GM21576 (cell line): ENCODE data around the gene LRRC73.
"Not testable (repeated sequence)": the region's sequence is repeated elsewhere in the genome, so short reads cannot be mapped to it uniquely, and the experiment has no call there.

Source experiments
- ATAC-seq: cut with Tn5 transposase; IDR thresholded peaks from one replicate; pipeline ENCODE4 v1.9.1; 2021; ENCODE audit warnings: mild to moderate bottlenecking, moderate library complexity; ENCODE audit not compliant: unreplicated experiment

The LRRC73 gene

DNA sequence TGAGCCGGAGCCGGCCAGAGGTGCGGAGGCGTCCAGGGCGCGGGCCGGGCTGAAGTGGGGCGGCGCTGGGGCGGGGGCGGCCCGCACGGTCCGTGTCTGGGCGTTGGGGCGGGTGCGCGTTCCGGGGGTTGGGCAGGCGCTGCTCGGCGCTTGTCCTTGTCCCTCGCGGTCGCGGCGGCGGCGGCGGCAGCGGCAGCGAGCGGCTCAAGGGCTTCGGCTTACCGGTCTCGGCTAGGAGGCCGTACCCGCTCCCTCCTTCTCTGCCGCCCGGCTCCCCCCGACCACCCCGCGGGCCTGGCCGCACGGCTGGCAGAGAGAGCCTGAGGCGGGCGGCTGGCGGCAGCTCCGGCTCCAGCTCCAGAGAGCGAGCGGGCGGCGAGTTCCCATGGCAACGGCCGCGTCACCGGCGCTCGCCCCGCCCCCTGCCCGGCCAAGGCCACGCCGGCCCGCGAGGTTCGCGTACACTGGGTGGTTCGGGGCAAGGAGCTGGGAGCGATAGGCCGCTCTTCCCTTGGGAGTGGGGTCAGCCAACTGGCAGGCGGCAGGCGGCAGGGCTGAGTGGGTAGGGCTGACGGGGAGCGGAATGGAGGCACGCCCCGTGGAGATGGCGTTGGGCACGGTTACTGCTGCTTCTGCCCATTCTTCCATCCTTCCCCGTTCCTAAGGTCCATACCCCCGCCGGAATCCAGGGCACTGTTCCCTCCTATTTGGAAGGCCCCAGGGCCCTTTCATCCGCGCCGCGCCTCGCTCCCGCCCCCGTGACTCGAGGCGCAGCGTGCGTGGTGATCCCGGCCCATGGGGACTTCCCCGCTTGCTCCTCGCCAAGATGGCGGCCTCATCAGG, at the start of gene LRRC73:
Gene LRRC73, minus strand, starts transcription at position 363 of the 843 bp plus-strand sequence. CDS start 561 bp downstream, outside the sequence.
- peak; percentile 51 for ATAC-seq

DNA sequence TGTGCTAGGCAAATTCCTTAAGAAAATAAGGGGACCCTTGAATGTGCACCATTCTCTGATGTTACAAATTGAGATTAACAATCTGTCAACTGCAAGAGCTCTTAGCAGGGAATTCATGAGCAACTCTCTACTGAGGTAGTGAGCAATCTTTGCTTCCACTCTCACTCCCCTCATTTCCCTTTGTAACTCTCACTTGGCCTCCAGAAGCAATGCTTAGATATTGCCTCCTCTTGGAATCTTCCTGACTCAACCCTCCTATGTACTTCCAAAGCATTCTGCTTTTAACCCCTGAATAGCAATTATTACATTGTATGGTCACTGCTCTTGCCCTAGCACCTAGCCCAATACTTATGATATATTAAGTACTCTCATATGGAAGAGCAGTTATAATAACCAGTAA, 49.2 kb upstream of the LRRC73 start:
- ATAC-seq: no peak

GRCh38 chr6:43557620-43558019, 47.5 kb upstream of the LRRC73 start:
- not testable (repeated sequence) for ATAC-seq

DNA sequence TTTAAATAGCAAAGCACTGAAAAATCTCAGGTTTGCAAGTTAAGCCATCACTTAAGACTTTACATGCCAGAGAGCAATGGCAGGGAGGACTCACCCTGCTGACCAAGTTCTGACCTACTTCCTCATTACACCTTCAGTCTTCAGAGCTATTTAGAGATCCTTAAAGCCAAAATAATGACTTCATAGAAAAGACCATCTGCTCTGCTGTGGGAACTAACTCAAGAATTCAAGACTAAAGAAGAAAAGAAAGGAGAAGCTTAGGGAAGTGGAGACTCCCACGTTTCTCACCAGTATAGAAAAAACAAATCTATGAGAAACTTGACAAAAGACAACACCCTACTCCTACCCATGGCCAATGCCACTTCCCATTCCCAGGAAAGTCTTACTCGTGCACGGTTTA, 37.1 kb upstream of the LRRC73 start:
- no peak for ATAC-seq

- no peak for ATAC-seq
Measured at GRCh38 chr6:43544461-43544860, 34.3 kb upstream of the LRRC73 start.

DNA sequence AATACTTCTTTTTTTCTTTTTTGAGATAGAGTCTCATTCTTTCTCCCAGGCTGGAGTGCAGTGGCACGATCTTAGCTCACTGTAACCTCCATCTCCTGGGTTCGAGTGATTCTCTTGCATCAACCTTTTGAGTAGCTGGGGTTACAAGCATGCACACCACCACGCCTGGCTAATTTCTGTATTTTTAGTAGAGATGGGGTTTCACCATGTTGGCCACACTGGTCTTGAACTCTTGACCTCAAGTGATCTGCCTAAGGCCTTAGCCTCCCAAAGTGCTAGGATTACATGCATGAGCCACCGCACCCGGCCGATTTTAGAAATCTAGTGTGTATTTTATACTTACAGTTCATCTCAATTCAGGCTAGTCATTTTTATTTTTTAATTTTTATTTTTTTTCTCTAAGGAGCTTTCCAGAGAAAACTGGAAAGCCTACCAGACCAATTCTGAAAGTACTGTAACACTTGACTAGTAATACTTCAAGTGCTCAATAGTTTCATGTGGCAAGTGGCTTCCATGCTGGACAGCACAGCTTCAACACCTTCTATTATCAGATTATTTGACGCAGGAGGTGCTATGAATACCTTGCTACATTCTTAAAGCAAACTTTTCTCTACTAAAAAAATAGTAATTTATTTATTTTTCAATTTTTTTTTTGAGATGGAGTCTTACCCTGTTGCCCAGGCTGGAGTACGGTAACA, 31.8 kb upstream of the LRRC73 start:
- ATAC-seq: no peak

- no peak for ATAC-seq
Measured at GRCh38 chr6:43540507-43540906, 30.4 kb upstream of the LRRC73 start.

DNA sequence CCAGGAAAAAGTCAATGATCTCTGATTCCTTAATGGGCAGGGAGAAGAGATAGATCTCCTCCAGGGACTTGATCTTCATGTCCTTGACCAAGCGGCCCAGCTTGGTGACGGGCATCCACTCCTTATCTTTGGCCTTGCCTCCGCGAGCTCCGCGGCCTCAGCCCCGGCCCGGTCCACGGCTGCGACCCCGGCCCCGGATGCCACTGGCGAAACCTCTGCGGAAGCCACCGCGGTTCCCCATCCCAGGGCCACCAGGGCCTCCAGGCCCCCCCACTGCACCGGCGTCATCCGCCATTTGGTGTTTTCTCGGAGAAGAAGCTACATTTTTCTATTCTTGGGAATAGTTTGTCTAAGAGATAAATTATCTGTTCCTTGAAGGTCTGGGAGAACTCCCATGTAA, 29.3 kb upstream of the LRRC73 start:
- not testable (repeated sequence) for ATAC-seq

GRCh38 chr6:43538986-43539385, 28.8 kb upstream of the LRRC73 start:
- not testable (repeated sequence) for ATAC-seq

DNA sequence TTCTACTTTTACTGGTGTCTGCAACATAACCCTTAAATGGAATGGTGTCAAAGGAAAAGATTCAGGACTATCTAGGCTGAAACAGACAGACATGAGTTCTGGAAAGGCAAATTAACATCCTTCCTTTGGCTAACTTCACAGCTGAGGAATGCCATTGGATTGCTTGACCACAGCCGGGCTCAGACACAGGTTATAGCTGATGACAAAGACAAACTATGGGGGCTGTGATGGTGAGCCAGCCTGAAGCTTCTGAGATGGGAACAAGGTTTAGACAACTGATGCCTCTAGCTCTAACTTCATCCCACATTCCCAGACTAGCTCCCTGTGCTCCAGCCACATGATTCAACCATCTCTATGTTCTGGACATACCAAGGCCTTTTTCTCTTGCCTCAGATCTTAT, 22.1 kb upstream of the LRRC73 start:
- no peak for ATAC-seq

- ATAC-seq: no peak
Measured at GRCh38 chr6:43524483-43524961, 14.4 kb upstream of the LRRC73 start.

DNA sequence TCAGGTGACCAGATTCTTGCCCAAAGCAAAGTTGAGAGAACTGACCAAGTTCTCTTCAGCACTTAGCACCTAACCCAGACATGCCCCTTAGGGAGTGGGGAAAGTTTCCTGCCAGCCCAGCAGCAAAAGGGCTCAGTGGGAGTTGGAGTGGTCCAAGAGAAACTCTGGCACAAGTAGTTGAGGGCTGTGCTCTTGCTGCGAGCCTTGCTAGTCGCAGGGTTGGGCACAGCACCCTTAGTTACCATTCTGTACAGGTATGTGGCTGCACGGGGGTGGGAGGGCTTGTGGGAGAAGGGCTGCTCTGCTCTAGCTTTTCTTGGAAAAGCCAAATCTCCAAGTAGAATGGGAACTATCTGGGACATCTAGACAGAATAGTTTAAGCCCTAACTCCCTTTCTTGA, 13.1 kb upstream of the LRRC73 start:
- ATAC-seq: no peak

DNA sequence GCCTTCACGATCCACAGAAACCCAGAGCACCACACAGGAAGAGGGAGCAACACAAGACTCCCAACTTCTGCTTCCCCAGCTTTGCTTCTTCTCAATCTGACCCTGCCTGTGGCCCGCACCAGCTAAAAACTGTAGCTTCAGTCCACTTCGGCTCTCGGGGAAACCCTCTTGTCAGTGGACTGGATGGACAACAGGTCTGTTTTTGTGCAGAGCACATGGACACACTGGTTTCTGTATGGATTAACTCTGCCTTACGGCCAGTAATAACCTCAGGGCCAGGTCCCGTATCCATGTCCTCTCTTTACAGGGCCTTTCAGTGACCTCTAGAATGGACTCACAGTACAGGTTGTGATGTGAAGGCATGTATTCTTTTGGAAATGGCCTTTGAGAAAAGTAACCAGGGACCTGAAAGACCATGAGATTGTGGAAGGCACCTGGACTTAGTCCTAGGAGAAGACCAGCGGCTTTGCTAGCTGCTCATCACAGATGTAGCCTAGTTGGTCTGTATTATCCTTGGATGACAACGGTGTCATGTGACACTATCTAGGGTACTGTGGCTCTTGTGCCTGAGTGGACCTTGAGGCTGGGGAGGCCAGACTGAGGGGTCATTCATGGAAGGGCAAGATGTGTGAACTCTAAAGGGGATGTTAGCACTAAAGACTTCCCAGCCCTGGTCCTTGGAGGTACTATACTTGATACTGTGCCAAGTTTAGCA, 12.6 kb upstream of the LRRC73 start:
- no peak for ATAC-seq

- ATAC-seq: no peak
Measured at GRCh38 chr6:43521836-43522235, 11.7 kb upstream of the LRRC73 start.

- no peak for ATAC-seq
Measured at GRCh38 chr6:43520097-43520496, 10.0 kb upstream of the LRRC73 start.

DNA sequence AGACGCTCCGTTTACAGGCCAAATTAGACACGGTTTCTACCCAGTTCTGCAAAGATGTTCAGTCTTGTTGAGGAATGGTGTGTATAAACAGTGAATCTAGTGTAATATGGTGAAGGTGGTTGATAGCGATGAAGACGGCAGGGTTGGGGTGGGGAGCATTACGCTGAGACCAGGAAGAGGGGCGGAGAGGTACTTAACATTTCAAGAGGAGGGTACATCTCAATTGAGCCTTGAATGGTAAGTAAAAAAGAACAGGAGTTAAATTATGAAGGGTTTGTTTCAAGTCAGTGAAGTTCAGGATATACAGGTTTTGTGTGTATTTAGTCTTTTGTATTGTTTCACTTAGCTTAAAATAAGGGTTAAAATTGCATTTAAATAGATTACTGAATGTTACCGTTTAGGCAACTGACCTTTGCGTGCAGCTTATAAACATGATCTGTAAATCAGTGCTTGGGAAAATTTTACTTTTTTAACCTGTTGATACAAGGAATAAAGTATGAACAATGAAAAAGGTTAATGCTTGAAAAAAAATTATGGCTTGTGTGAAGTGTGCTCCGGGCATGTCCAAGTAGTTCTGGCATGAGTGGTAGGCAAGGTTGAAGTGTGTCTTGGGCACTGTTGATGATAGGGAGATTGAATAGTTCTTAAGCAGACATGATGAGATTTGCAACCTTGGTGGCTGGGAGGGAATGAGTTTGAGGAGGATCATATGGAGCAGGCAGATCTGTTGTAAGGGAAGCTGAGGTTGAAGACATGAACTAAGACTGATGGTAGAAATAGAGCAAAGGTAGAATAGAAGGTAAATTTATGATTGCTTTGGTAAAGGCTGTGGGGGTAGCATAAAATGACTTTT, 7.6 kb upstream of the LRRC73 start:
- no peak for ATAC-seq

GRCh38 chr6:43516697-43517504, 6.8 kb upstream of the LRRC73 start, which contains the start of the genes POLR1C and YIPF3:
Gene POLR1C, plus strand, starts transcription at chr6:43517089. Its CDS starts 21 bp downstream, at chr6:43517110.
Gene YIPF3, minus strand, starts transcription at chr6:43516926. Its CDS starts 119 bp downstream, at chr6:43516807.
- peak; percentile 83 for ATAC-seq

- ATAC-seq: no peak
Measured at GRCh38 chr6:43516367-43516696, 6.2 kb upstream of the LRRC73 start.

DNA sequence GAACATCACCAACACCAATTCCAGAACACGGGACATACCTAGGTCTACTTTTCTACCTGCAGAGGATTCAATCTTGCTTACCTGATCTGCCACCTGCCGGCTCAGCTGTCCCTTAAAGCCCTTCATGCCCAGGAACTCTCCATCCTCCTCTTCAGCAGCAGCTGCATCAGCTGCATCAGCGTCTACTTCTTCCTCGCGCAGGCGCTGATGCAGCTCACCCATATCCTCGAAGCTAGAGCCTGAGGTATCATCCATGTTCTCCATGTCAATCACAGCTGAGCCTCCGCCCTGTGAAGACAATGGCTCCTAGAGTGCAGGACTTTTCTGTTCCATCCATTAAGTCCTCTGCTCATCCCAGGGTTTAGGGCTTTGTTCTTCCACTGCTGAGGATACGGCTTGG, 5.7 kb upstream of the LRRC73 start:
- no peak for ATAC-seq
